Neural cell (in vitro differentiated cells): ENCODE measurements around the gene KIAA0586.

Experiments
- EP300 ChIP-seq: fragments of 450-650 bp; conservative IDR thresholded peaks from 2 replicates; pipeline ENCODE4 v1.6.1; 2014; ENCODE audit warnings: antibody characterized with exemption, mild to moderate bottlenecking, moderate library complexity; ENCODE audit not compliant: poor library complexity, severe bottlenecking
- EZH2 ChIP-seq: fragments of 200-600, 300-800 bp; shearing (Covaris generic), sonication (generic); IDR thresholded peaks from 2 replicates; pipeline ENCODE4 v1.6.1; 2014; ENCODE audit warnings: antibody characterized with exemption, low read length, borderline replicate concordance, mild to moderate bottlenecking; ENCODE audit not compliant: insufficient read depth, poor library complexity, severe bottlenecking
- RAD21 ChIP-seq: fragments of 450-650 bp; conservative IDR thresholded peaks from 2 replicates; pipeline ENCODE4 v1.6.1; 2014; ENCODE audit warnings: antibody characterized with exemption, mild to moderate bottlenecking, moderate library complexity
- SMC3 ChIP-seq: fragments of 450-650 bp; conservative IDR thresholded peaks from 2 replicates; pipeline ENCODE4 v1.6.1; 2014; ENCODE audit warnings: antibody characterized with exemption, mild to moderate bottlenecking, moderate library complexity; ENCODE audit not compliant: poor library complexity
- TF ChIP-seq, protein P1 (sequence below): fragments of 450-650 bp; IDR thresholded peaks from 2 replicates; pipeline ENCODE4 v1.5.1; 2014; ENCODE audit warnings: antibody characterized with exemption, mild to moderate bottlenecking, moderate library complexity; ENCODE audit not compliant: poor library complexity, severe bottlenecking

DNA sequence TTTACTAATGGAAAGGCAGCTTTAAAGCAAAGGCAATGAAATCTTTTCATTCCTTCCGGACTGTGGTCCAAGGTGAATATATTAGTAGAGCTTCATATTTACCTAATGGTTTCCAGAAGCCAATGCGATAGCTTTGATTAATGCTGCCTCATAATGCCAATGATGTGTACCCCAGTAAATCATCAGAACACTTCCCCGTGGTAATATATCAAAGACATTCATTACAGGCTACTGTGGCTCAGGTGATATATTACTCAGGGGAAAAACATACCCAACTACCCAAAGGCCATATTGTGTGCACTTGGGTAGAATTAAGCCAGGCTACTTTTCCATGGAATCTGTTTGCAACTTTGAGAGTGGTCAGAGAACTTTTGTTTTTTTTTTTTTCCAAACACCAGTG is 140.8 kb downstream of the KIAA0586 start:
- TF ChIP-seq, protein P1, sequence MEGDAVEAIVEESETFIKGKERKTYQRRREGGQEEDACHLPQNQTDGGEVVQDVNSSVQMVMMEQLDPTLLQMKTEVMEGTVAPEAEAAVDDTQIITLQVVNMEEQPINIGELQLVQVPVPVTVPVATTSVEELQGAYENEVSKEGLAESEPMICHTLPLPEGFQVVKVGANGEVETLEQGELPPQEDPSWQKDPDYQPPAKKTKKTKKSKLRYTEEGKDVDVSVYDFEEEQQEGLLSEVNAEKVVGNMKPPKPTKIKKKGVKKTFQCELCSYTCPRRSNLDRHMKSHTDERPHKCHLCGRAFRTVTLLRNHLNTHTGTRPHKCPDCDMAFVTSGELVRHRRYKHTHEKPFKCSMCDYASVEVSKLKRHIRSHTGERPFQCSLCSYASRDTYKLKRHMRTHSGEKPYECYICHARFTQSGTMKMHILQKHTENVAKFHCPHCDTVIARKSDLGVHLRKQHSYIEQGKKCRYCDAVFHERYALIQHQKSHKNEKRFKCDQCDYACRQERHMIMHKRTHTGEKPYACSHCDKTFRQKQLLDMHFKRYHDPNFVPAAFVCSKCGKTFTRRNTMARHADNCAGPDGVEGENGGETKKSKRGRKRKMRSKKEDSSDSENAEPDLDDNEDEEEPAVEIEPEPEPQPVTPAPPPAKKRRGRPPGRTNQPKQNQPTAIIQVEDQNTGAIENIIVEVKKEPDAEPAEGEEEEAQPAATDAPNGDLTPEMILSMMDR: no peak
- no peak for TF ChIP-seq EP300
- no peak for TF ChIP-seq EZH2
- no peak for TF ChIP-seq SMC3
- no peak for TF ChIP-seq RAD21
